Peyer's patch (tissue), 4 donors: Measurements from ENCODE around the gene SNRNP200.

ENCODE experiments used
- POLR2A ChIP-seq, 2 donors: fragments of 450-650 bp; IDR thresholded peaks; one replicate each; pipeline ENCODE4 v1.5.1; 2017; ENCODE audit warnings: antibody characterized with exemption in 2 of 2, mild to moderate bottlenecking in 2 of 2, moderate library complexity in 2 of 2
- TF ChIP-seq, protein P1 (sequence below), 6 experiments: fragments of 450-650 bp in 4 of 6; fragments of 200-600 bp in 2 of 6; sonication (generic) in 1 of 6; IDR thresholded peaks; one replicate each; pipeline ENCODE4 v1.5.1; 2017 to 2019; ENCODE audit warnings: antibody characterized with exemption in 6 of 6, mild to moderate bottlenecking in 3 of 6, moderate library complexity in 1 of 6

DNA sequence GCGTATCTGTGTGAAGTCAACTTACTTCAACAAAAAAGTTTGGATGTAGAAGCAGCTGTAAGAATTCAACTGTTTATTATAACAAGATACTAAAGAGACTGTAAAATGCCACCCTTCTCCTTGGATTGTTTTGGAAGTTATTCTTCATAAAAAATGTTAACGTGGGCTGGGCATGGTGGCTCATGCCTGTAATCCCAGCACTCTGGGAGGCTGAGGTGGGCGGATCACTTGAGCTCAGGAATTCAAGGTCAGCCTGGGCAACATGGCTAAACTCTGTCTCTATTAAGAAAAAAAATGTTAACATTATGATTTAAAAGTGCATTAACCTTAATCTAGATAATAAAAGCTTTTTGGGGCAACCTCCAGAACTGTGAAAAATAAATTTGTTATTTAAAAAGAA, 31.6 kb downstream of the SNRNP200 start:
- TF ChIP-seq, protein P1, sequence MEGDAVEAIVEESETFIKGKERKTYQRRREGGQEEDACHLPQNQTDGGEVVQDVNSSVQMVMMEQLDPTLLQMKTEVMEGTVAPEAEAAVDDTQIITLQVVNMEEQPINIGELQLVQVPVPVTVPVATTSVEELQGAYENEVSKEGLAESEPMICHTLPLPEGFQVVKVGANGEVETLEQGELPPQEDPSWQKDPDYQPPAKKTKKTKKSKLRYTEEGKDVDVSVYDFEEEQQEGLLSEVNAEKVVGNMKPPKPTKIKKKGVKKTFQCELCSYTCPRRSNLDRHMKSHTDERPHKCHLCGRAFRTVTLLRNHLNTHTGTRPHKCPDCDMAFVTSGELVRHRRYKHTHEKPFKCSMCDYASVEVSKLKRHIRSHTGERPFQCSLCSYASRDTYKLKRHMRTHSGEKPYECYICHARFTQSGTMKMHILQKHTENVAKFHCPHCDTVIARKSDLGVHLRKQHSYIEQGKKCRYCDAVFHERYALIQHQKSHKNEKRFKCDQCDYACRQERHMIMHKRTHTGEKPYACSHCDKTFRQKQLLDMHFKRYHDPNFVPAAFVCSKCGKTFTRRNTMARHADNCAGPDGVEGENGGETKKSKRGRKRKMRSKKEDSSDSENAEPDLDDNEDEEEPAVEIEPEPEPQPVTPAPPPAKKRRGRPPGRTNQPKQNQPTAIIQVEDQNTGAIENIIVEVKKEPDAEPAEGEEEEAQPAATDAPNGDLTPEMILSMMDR (IDR thresholded peaks at IDR 0.05), result no peak
- TF ChIP-seq POLR2A (IDR thresholded peaks at IDR 0.05), result no peak
